GM12878 (cell line): Measurements from ENCODE around the gene TMEM179B. TPM values are rescaled to one million over a fixed set of nuclear protein-coding genes. Genes with fewer than 3 reads are reported as not detected.

Experiments
- ASH2L ChIP-seq: fragments of 300-600, 200-600 bp; sonication (generic); IDR thresholded peaks from 2 replicates; pipeline ENCODE4 v1.6.1; 2017; ENCODE audit warnings: low read depth, mild to moderate bottlenecking, borderline replicate concordance
- BACH1 ChIP-seq: fragments of 450-650 bp; IDR thresholded peaks from 2 replicates; pipeline ENCODE4 v1.6.1; 2017; ENCODE audit warnings: mild to moderate bottlenecking, borderline replicate concordance
- BRCA1 ChIP-seq: IDR thresholded peaks from 2 replicates; pipeline ENCODE4 v1.6.1; 2011; ENCODE audit warnings: low read depth, low read length, improper control_type of control experiment
- CREB1 ChIP-seq: IDR thresholded peaks from 2 replicates; pipeline ENCODE4 v1.6.1; 2012; ENCODE audit warnings: low read depth, mild to moderate bottlenecking, inconsistent platforms
- DPF2 ChIP-seq: fragments of 450-650 bp; IDR thresholded peaks from 2 replicates; pipeline ENCODE4 v1.6.1; 2017; ENCODE audit warnings: mild to moderate bottlenecking
- HDAC2 ChIP-seq: fragments of 200-600 bp; sonication (generic); IDR thresholded peaks from 2 replicates; pipeline ENCODE4 v1.6.1; 2017
- HDAC6 ChIP-seq: fragments of 200-600 bp; sonication (generic); IDR thresholded peaks from one replicate; pipeline ENCODE4 v1.8.0; 2017; ENCODE audit warnings: antibody characterized with exemption; ENCODE audit not compliant: unreplicated experiment
- MTA2 ChIP-seq: fragments of 450-650 bp; IDR thresholded peaks from 2 replicates; pipeline ENCODE4 v1.6.1; 2016; ENCODE audit warnings: low read depth, mild to moderate bottlenecking, moderate library complexity
- MXI1 ChIP-seq: fragments of 150-350 bp; IDR thresholded peaks from 2 replicates; pipeline ENCODE4 v1.6.1; 2011; ENCODE audit warnings: low read depth, mild to moderate bottlenecking, inconsistent platforms, low read length, improper control_type of control experiment
- MYC ChIP-seq: IDR thresholded peaks from 2 replicates; pipeline ENCODE4 v1.6.1; 2011; ENCODE audit warnings: mild to moderate bottlenecking, low read length, moderate library complexity, inconsistent platforms; ENCODE audit not compliant: insufficient read depth, insufficient replicate concordance, insufficient read length, severe bottlenecking
- PKNOX1 ChIP-seq: fragments of 450-650 bp; IDR thresholded peaks from 2 replicates; pipeline ENCODE4 v1.6.1; 2016; ENCODE audit warnings: mild to moderate bottlenecking
- RAD21 ChIP-seq: IDR thresholded peaks from 2 replicates; pipeline ENCODE4 v1.6.1; 2011; ENCODE audit warnings: mild to moderate bottlenecking, low read depth, low read length, moderate library complexity; ENCODE audit not compliant: insufficient read depth
- SIN3A ChIP-seq: IDR thresholded peaks from 2 replicates; pipeline ENCODE4 v1.6.1; 2012; ENCODE audit warnings: low read depth, low read length, improper control_type of control experiment
- SRF ChIP-seq, 2 experiments: IDR thresholded peaks; 2 replicates each; pipeline ENCODE4 v1.6.1; 2011; ENCODE audit warnings: low read depth in 2 of 2, low read length in 2 of 2, mild to moderate bottlenecking in 1 of 2, moderate library complexity in 1 of 2
- polyA plus RNA-seq, 11 experiments: library from polyadenylated mRNA; depleted of rRNA in 4 of 11; unstranded in 6 of 11; stranded (reverse) in 5 of 11; fragments of >200 nt; fragmentation: Nextera tagmentation in 4 of 11; fragmentation: Illumina TruSeq in 1 of 11; extraction: Ambion mirVana in 4 of 11; extraction: Trizol in 1 of 11; gene quantifications; 1 replicate in 1 of 11; 2 replicates in 10 of 11; pipeline versions ENCODE4 v1.2.1 to v1.2.3, GENCODE V29; 2011 to 2016; ENCODE audit warnings: inconsistent platforms in 2 of 11, missing spikeins in 2 of 11, low read depth in 1 of 11
- total RNA-seq, 4 experiments: library from RNA; depleted of rRNA in 3 of 4; stranded (reverse); fragments of >200 nt in 3 of 4; fragmentation: Illumina TruSeq in 1 of 4; extraction: Trizol in 1 of 4; gene quantifications; 2 replicates each; pipeline versions ENCODE4 v1.2.1 to v1.2.3, GENCODE V29; 2013 to 2021
- TF ChIP-seq, protein P1 (sequence below): fragments of 450-650 bp; conservative IDR thresholded peaks from 2 replicates; pipeline ENCODE4 v1.6.1; 2017; ENCODE audit warnings: mild to moderate bottlenecking, moderate library complexity
- TF ChIP-seq, protein P2 (sequence below): IDR thresholded peaks from 2 replicates; pipeline ENCODE4 v1.6.1; 2012; ENCODE audit warnings: low read length, inconsistent platforms
- TF ChIP-seq, protein P3 (sequence below): fragments of 450-650 bp; IDR thresholded peaks from 2 replicates; pipeline ENCODE4 v1.6.1; 2016; ENCODE audit warnings: mild to moderate bottlenecking, moderate library complexity, borderline replicate concordance

TMEM179B gene
- total and polyA plus RNA-seq, 10 of the 15 experiments (the other 5 are each of a cell fraction or from before 2014, with no cell fraction given), result 21.7 to 82.4 (median 42.0) TPM

- TF ChIP-seq, protein P1, sequence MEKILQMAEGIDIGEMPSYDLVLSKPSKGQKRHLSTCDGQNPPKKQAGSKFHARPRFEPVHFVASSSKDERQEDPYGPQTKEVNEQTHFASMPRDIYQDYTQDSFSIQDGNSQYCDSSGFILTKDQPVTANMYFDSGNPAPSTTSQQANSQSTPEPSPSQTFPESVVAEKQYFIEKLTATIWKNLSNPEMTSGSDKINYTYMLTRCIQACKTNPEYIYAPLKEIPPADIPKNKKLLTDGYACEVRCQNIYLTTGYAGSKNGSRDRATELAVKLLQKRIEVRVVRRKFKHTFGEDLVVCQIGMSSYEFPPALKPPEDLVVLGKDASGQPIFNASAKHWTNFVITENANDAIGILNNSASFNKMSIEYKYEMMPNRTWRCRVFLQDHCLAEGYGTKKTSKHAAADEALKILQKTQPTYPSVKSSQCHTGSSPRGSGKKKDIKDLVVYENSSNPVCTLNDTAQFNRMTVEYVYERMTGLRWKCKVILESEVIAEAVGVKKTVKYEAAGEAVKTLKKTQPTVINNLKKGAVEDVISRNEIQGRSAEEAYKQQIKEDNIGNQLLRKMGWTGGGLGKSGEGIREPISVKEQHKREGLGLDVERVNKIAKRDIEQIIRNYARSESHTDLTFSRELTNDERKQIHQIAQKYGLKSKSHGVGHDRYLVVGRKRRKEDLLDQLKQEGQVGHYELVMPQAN, result peak; percentile 99
- TF ChIP-seq DPF2 (0 out of 2 replicates have a peak, but pooled peaks have one; percentile 46), SRF (IDR thresholded peaks at IDR 0.05; ENCODE audit: low read depth in 2 of 2, low read length in 2 of 2) (peak; percentile 44 to 94; a peak in 3 of 4 replicates), MYC (peak; percentile 95), HDAC6 (no peak), CREB1 (peak; percentile 100), RAD21 (no peak), SIN3A (peak; percentile 99), PKNOX1 (peak; percentile 10; the same call in 1 of the 2 replicates), MTA2 (no peak), ASH2L (no peak), HDAC2 (0 out of 2 replicates have a peak, but pooled peaks have one; percentile 48), MXI1 (peak; percentile 100), BACH1 (peak; percentile 62), BRCA1 (no peak)
- TF ChIP-seq, protein P2, sequence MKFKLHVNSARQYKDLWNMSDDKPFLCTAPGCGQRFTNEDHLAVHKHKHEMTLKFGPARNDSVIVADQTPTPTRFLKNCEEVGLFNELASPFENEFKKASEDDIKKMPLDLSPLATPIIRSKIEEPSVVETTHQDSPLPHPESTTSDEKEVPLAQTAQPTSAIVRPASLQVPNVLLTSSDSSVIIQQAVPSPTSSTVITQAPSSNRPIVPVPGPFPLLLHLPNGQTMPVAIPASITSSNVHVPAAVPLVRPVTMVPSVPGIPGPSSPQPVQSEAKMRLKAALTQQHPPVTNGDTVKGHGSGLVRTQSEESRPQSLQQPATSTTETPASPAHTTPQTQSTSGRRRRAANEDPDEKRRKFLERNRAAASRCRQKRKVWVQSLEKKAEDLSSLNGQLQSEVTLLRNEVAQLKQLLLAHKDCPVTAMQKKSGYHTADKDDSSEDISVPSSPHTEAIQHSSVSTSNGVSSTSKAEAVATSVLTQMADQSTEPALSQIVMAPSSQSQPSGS, result peak; percentile 46; the same call in 1 of the 2 replicates
- TF ChIP-seq, protein P3, sequence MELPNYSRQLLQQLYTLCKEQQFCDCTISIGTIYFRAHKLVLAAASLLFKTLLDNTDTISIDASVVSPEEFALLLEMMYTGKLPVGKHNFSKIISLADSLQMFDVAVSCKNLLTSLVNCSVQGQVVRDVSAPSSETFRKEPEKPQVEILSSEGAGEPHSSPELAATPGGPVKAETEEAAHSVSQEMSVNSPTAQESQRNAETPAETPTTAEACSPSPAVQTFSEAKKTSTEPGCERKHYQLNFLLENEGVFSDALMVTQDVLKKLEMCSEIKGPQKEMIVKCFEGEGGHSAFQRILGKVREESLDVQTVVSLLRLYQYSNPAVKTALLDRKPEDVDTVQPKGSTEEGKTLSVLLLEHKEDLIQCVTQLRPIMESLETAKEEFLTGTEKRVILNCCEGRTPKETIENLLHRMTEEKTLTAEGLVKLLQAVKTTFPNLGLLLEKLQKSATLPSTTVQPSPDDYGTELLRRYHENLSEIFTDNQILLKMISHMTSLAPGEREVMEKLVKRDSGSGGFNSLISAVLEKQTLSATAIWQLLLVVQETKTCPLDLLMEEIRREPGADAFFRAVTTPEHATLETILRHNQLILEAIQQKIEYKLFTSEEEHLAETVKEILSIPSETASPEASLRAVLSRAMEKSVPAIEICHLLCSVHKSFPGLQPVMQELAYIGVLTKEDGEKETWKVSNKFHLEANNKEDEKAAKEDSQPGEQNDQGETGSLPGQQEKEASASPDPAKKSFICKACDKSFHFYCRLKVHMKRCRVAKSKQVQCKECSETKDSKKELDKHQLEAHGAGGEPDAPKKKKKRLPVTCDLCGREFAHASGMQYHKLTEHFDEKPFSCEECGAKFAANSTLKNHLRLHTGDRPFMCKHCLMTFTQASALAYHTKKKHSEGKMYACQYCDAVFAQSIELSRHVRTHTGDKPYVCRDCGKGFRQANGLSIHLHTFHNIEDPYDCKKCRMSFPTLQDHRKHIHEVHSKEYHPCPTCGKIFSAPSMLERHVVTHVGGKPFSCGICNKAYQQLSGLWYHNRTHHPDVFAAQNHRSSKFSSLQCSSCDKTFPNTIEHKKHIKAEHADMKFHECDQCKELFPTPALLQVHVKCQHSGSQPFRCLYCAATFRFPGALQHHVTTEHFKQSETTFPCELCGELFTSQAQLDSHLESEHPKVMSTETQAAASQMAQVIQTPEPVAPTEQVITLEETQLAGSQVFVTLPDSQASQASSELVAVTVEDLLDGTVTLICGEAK, result peak; percentile 90
Measured at GRCh38 chr11:62839050-62839945, 52.1 kb downstream of the TMEM179B start, which contains the start of gene WDR74 (continued).
